Astrocyte of the spinal cord (primary cell): ENCODE data around the gene TMEM235.

ENCODE experiments used
- DNase-seq: peaks from one replicate; pipeline ENCODE4 v3.0.0; 2011; ENCODE audit warnings: low read depth, low spot score
- H3K4me3 ChIP-seq: 2 replicates; pipeline ENCODE4 v1.5.1; 2011; ENCODE audit warnings: low read depth, mild to moderate bottlenecking, low read length, moderate library complexity
- CTCF ChIP-seq: IDR thresholded peaks from 2 replicates; pipeline ENCODE4 v1.5.1; 2012; ENCODE audit warnings: low read depth, mild to moderate bottlenecking, low read length, inconsistent platforms
- in situ Hi-C: cut with HindIII; loops from 2 replicates; pipeline ENCODE4 v1.10.0; 2017; ENCODE audit warnings: low sequenced_read_pairs

TMEM235 gene

DNA sequence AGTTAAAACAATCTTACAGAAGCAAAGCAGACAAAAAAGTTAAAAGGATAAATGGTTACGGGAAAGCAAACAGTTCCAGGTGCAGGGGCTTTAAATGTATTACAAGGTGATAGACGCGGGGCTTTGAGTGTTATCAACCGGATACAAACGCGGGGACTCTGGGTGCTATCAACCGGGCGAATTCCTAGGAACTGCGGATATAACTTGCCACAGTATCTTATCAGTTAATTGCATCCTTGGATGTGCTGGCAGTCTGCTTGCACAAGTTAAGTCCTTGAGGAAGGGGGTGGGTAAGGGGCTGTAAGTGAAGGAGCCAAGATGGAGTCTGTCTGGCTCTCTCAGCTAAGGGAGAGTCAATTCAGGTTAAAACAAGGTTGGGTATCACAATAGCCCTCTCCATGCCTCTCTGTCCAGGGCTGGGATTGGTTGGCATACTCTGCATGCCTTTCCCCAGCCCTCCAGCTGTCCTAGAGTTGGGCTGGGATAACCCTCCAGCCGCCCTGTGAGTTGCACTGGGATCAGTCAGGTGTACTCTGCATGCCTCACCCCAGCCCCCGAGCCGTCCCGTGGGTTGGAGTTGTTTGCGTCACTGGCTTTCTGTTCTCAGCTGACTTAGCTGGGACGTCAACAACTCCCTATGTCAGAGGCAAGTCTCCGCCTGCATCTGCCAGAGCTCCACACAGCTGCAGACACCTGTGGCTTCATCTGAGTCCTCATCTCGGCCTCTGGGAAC lies 40.9 kb downstream of the TMEM235 start:
- DNase-seq, result peak; percentile 49

GRCh38 chr17:78272914-78273258 lies 41.5 kb downstream of the TMEM235 start:
- DNase-seq, result no peak
- H3K4me3 ChIP-seq, result no peak overlapping the region
- TF ChIP-seq CTCF, result no peak
- in situ Hi-C loops, result no loop called here

More for the DNA sequence above, 40.9 kb downstream of the TMEM235 start:
- in situ Hi-C loops, result no loop called here
- TF ChIP-seq CTCF, result no peak
- H3K4me3 ChIP-seq, result no peak overlapping the region

- in situ Hi-C loops, result no loop called here
- no peak overlapping the region for H3K4me3 ChIP-seq
- no peak for DNase-seq
- TF ChIP-seq CTCF, result no peak
Observed at GRCh38 chr17:78273813-78274212, 42.4 kb downstream of the TMEM235 start.

DNA sequence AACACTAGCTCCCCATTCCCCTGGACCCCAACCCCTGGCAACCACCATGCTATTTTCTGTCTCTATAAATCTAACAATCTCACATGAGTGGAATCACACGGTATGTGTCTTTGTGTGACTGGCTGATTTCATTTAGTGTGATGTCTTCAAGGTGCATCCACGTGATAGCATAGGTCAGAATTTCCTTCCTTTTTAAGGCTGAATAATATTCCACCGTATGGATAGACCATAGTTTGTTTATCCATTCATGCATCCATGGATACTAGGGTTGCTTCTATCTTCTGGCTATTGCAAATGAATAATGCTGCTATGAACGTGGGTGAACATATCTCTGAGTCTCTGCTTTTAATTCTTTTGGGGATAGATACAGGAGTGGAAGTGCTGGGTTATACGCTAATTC lies 43.9 kb downstream of the TMEM235 start:
- no peak for TF ChIP-seq CTCF
- in situ Hi-C loops, result no loop called here
- no peak overlapping the region for H3K4me3 ChIP-seq
- no peak for DNase-seq

- no peak overlapping the region for H3K4me3 ChIP-seq
- no peak for TF ChIP-seq CTCF
- in situ Hi-C loops, result no loop called here
- no peak for DNase-seq
Observed at GRCh38 chr17:78276098-78276887, 44.9 kb downstream of the TMEM235 start.

GRCh38 chr17:78278139-78278741 lies 46.8 kb downstream of the TMEM235 start:
- DNase-seq, result no peak
- no peak overlapping the region for H3K4me3 ChIP-seq
- TF ChIP-seq CTCF, result no peak
- in situ Hi-C loops, result no loop called here
